ENCODE results near the gene PAQR6. TPM values are rescaled to one million over a fixed set of nuclear protein-coding genes. Genes with fewer than 3 reads are reported as not detected.

PAQR6 gene
- total and polyA plus RNA-seq, 10 of the 15 experiments (the other 5 are each of a cell fraction or from before 2014, with no cell fraction given): 0.42 to 4.5 (median 1.3) TPM

GRCh38 chr1:156257711-156258110 lies 9.9 kb upstream of the PAQR6 start:
- Histone ChIP-seq H4K20me1 (ENCODE audit: control insufficient read depth, insufficient read depth) (no peaks in the 10 kb centered on the region), H3K27ac (ENCODE audit: control insufficient read depth, insufficient read depth) (no peak overlapping the region), H3K9me3 (replicated peaks; ENCODE audit: control insufficient read depth, insufficient read depth, low read length) (no peaks in the 10 kb centered on the region), H3K4me3 (no peak overlapping the region), H3K79me2 (ENCODE audit: control insufficient read depth, insufficient read depth, low read length) (no peaks in the 10 kb centered on the region), H3K36me3 (ENCODE audit: control insufficient read depth in 2 of 2, insufficient read depth in 2 of 2, low read length in 1 of 2) (peaks cover 41 to 45% of the 10 kb centered on the region in 2 experiments), H3K4me1 (ENCODE audit: control insufficient read depth, insufficient read depth, low read length) (no peaks in the 10 kb centered on the region), H2AFZ (ENCODE audit: control insufficient read depth, low read depth, low read length) (no peak overlapping the region), H3K9ac (ENCODE audit: control insufficient read depth, insufficient read depth, low read length) (no peak overlapping the region), H3K27me3 (replicated peaks in 1 of 2; ENCODE audit: control insufficient read depth in 2 of 2, insufficient read depth in 2 of 2, low read length in 1 of 2) (no peaks in the 10 kb centered on the region), H3K4me2 (ENCODE audit: control insufficient read depth, insufficient read depth) (no peak overlapping the region)
- SMC1A ChIA-PET (ENCODE audit: uncharacterized antibody, unreplicated experiment): interaction anchor here (2.0 kb wide), 1 partner anchor 11 kb away, joined by 4 read pairs; no protein-coding TSS in a partner anchor
- ATAC-seq: no peak
- CTCF ChIA-PET: interaction anchor here (0.9 to 1.2 kb wide), 2 partner anchors 62 to 112 kb away, joined by 3 to 4 read pairs; no protein-coding TSS in a partner anchor
- POLR2A ChIA-PET: interaction anchor here (0.5 kb wide), 1 partner anchor 115 kb away, joined by 3 read pairs; no protein-coding TSS in a partner anchor
- no peak for DNase-seq (ENCODE audit: low read depth, low spot score)
- TF ChIP-seq MEF2A (IDR thresholded peaks at IDR 0.05; ENCODE audit: insufficient read depth, low read depth, low read length): no peak
- no peak for TF ChIP-seq HCFC1 (IDR thresholded peaks at IDR 0.05; ENCODE audit: low read length)
- no peak for TF ChIP-seq USF1 (IDR thresholded peaks at IDR 0.05; ENCODE audit: borderline replicate concordance, extremely low read length, insufficient read depth, low read depth, low read length)
- no peak for TF ChIP-seq SREBF2 (IDR thresholded peaks at IDR 0.05; ENCODE audit: low read length)
- TF ChIP-seq ZNF592 (IDR thresholded peaks at IDR 0.05): no peak
- TF ChIP-seq CREM (IDR thresholded peaks at IDR 0.05; ENCODE audit: low read depth): no peak
- no peak for TF ChIP-seq CEBPB (IDR thresholded peaks at IDR 0.05; ENCODE audit: borderline replicate concordance in 1 of 2, low read depth in 2 of 2, low read length in 2 of 2)
- no peak for TF ChIP-seq ZNF217 (IDR thresholded peaks at IDR 0.05)
- TF ChIP-seq ZNF207 (IDR thresholded peaks at IDR 0.05; ENCODE audit: borderline replicate concordance): no peak
- no peak for TF ChIP-seq LARP7 (IDR thresholded peaks at IDR 0.05)
- no peak for TF ChIP-seq ZBTB11 (CRISPR knock-in tag; IDR thresholded peaks at IDR 0.05)
- no peak for TF ChIP-seq KLF5 (IDR thresholded peaks at IDR 0.05; ENCODE audit: partially characterized antibody)
- TF ChIP-seq FOXM1 (IDR thresholded peaks at IDR 0.05; ENCODE audit: low read depth, low read length): no peak
- TF ChIP-seq SP1 (IDR thresholded peaks at IDR 0.05; ENCODE audit: low read depth, low read length): no peak
- no peak for TF ChIP-seq PAX5 (IDR thresholded peaks at IDR 0.05; ENCODE audit: borderline replicate concordance, low read depth, low read length)
- BruUV-seq (replicated peaks): no TSS peak
- in situ Hi-C loops (cut with MboI): no loop called here
- intact Hi-C loops (cut with micrococcal nuclease; ENCODE audit: unreplicated experiment): no loop called here
- no peak for FAIRE-seq
- 56% methylated on average over 2 of the region's 2 CpGs for WGBS (ENCODE audit: insufficient coverage, insufficient replicate concordance, low lambda C conversion rate, missing lambda C conversion rate)
- RAD21 ChIA-PET (ENCODE audit: unreplicated experiment): no interaction called here

Measured in GM12878 (cell line).